SK-N-MC (cell line): ENCODE measurements around the gene ZNF398.

ENCODE experiments used
- EZH2 ChIP-seq: fragments of 200-600 bp; sonication (generic); IDR thresholded peaks from one replicate; pipeline ENCODE4 v1.6.1; 2017; ENCODE audit warnings: antibody characterized with exemption
- FOXP2 ChIP-seq: optimal IDR thresholded peaks from 2 replicates; pipeline ENCODE3; 2011; ENCODE audit warnings: mild to moderate bottlenecking, moderate library complexity; ENCODE audit not compliant: insufficient read depth; ENCODE audit errors: extremely low read length, control extremely low read depth
- POLR2AphosphoS5 ChIP-seq: IDR thresholded peaks from 2 replicates; pipeline ENCODE4 v1.6.1; 2012; ENCODE audit warnings: mild to moderate bottlenecking, low read depth, low read length, borderline replicate concordance

GRCh38 chr7:149125863-149126661 lies 21.2 kb upstream of the ZNF398 start, which contains the start of gene ZNF425:
- TF ChIP-seq EZH2, result no peak
- peak; percentile 98 for TF ChIP-seq POLR2AphosphoS5
- no peak for TF ChIP-seq FOXP2
